CD4-positive, alpha-beta T cell (primary cell): ENCODE measurements around the gene GAPDHS. TPM values are rescaled to one million over a fixed set of nuclear protein-coding genes. Genes with fewer than 3 reads are reported as not detected.
A peak's percentile ranks its signal among the peaks of the same experiment; 100 is the strongest.

Experiments
- ATAC-seq: fragments of 200-7000 bp; cut with Tn5 transposase; one replicate; pipeline ENCODE4 v1.10.0; 2022; ENCODE audit warnings: mild to moderate bottlenecking; ENCODE audit not compliant: poor library complexity
- CTCF ChIA-PET: fragments of 350-600 bp; sonication (Branson Sonifier 250); formaldehyde crosslinking; loops from one replicate; lab custom pipeline; 2021; ENCODE audit warnings: antibody characterized with exemption, inconsistent platforms; lab: Charles Lee
- POLR2A ChIA-PET: fragments of 350-600 bp; sonication (Branson Sonifier 250); formaldehyde crosslinking; loops from one replicate; lab custom pipeline; 2021; ENCODE audit warnings: antibody characterized with exemption, inconsistent platforms; lab: Charles Lee
- DNase-seq, 14 experiments: peaks; one replicate each; pipeline ENCODE4 v3.0.0-alpha.2; 2013 to 2020; ENCODE audit warnings: mixed read lengths in 2 of 14
- H3K27ac ChIP-seq, 2 donors: one replicate each; pipeline versions ENCODE4 v1.5.1 to v1.7.0; 2013; ENCODE audit warnings: low read length in 2 of 2, low read depth in 1 of 2, mild to moderate bottlenecking in 1 of 2
- H3K27me3 ChIP-seq, 2 experiments: 1 replicate in 1 of 2; 2 replicates in 1 of 2; pipeline versions ENCODE4 v1.6.1 to v1.7.0; 2013; ENCODE audit warnings: low read length in 2 of 2, control low read depth in 1 of 2, mild to moderate bottlenecking in 1 of 2, moderate library complexity in 1 of 2; ENCODE audit not compliant: insufficient read depth in 2 of 2, control insufficient read depth in 1 of 2
- H3K36me3 ChIP-seq: one replicate; pipeline ENCODE4 v1.6.1; 2013; ENCODE audit warnings: low read length, control low read depth; ENCODE audit not compliant: insufficient read depth
- H3K4me1 ChIP-seq: one replicate; pipeline ENCODE4 v1.6.1; 2013; ENCODE audit warnings: low read length, control low read depth; ENCODE audit not compliant: insufficient read depth
- H3K4me3 ChIP-seq: one replicate; pipeline ENCODE4 v1.5.1; 2013; ENCODE audit warnings: mild to moderate bottlenecking, low read length, moderate library complexity
- H3K9me3 ChIP-seq, 2 experiments: 1 replicate in 1 of 2; 2 replicates in 1 of 2; pipeline versions ENCODE4 v1.6.1 to v1.7.0; 2013; ENCODE audit warnings: low read length in 2 of 2, mild to moderate bottlenecking in 2 of 2, control low read depth in 1 of 2, moderate library complexity in 1 of 2; ENCODE audit not compliant: control insufficient read depth in 1 of 2, insufficient read depth in 1 of 2
- H3K27ac Mint-ChIP-seq: one replicate; pipeline ENCODE4 v1.8.0; 2020; ENCODE audit warnings: mixed read lengths
- H3K27me3 Mint-ChIP-seq: one replicate; pipeline ENCODE4 v1.8.0; 2021; ENCODE audit warnings: mixed read lengths
- H3K36me3 Mint-ChIP-seq: one replicate; pipeline ENCODE4 v1.8.0; 2021; ENCODE audit warnings: low read depth, mixed read lengths
- H3K4me1 Mint-ChIP-seq: one replicate; pipeline ENCODE4 v1.8.0; 2021; ENCODE audit warnings: low read depth, mixed read lengths
- H3K4me3 Mint-ChIP-seq: one replicate; pipeline ENCODE4 v1.8.0; 2020; ENCODE audit warnings: mild to moderate bottlenecking, mixed read lengths
- H3K9me3 Mint-ChIP-seq: one replicate; pipeline ENCODE4 v1.8.0; 2020; ENCODE audit warnings: mixed read lengths
- intact Hi-C, 2 experiments: fragments of 100-400 bp; cut with DNase I in 1 of 2; cut with micrococcal nuclease in 1 of 2; formaldehyde crosslinking; loops; one replicate each; pipeline versions ENCODE4 v1.15.1 to v1.9.0; 2023 to 2025; cut with DNase I, micrococcal nuclease
- total RNA-seq, 174 experiments: library from RNA in 2 of 174; stranded (reverse) in 2 of 174; gene quantifications; one replicate each; pipeline ENCODE4 v1.2.3 and lab custom pipeline; 2021 to 2026
- TF ChIP-seq, protein P1 (sequence below): fragments of 200-600 bp; IDR thresholded peaks from one replicate; pipeline ENCODE4 v1.8.0; 2022; ENCODE audit warnings: antibody characterized with exemption, mild to moderate bottlenecking

Gene GAPDHS
- total RNA-seq, 2 experiments from 2014 or later = not detected

DNA sequence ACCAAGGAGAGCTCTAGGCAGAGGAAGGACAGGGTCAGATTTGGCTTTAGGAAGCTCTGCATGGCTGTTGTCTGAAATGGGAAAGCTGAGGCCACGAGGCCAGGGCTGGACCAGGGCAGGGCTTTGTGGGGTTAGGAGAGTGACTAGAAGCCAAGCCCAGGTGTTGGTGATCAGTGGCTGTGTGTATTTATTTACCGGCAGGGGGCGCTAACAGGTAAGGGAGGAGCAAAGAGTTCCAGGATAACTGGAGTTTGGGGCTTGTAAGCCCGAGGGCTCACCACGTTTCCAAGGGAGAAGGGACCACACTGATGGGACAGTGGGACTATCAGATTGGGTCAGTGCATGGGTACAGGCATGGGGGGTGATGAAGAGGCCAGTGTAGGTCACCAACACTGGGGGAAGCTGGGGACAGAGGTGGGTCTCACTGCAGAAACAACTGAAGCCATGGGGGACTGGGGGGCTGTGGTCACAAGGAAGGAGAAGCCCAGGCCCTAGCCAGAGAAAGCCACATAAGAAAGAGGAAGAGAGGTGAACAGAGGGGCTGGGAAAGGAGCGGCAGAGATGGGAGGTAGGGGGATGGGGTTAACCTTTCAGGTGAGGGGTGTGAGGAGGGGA lies 16.0 kb downstream of the GAPDHS start:
- Histone ChIP-seq H3K27ac (no peak overlapping the region), H3K4me1 (peaks cover 38% of the 10 kb centered on the region), H3K36me3 (peaks cover 9% of the 10 kb centered on the region), H3K27me3 (no peaks in the 10 kb centered on the region), H3K9me3 (no peaks in the 10 kb centered on the region), H3K4me3 (no peak overlapping the region)
- TF ChIP-seq, protein P1, sequence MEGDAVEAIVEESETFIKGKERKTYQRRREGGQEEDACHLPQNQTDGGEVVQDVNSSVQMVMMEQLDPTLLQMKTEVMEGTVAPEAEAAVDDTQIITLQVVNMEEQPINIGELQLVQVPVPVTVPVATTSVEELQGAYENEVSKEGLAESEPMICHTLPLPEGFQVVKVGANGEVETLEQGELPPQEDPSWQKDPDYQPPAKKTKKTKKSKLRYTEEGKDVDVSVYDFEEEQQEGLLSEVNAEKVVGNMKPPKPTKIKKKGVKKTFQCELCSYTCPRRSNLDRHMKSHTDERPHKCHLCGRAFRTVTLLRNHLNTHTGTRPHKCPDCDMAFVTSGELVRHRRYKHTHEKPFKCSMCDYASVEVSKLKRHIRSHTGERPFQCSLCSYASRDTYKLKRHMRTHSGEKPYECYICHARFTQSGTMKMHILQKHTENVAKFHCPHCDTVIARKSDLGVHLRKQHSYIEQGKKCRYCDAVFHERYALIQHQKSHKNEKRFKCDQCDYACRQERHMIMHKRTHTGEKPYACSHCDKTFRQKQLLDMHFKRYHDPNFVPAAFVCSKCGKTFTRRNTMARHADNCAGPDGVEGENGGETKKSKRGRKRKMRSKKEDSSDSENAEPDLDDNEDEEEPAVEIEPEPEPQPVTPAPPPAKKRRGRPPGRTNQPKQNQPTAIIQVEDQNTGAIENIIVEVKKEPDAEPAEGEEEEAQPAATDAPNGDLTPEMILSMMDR = peak; percentile 73
- Mint-ChIP-seq H3K27me3 (no peaks in the 10 kb centered on the region), H3K4me1 (peaks cover 32% of the 10 kb centered on the region), H3K9me3 (no peaks in the 10 kb centered on the region), H3K27ac (no peak overlapping the region), H3K4me3 (peak overlapping the region; percentile 70), H3K36me3 (peaks cover 18% of the 10 kb centered on the region)
- intact Hi-C loops = loop anchor here (2.0 to 5.0 kb wide), 4 partner anchors 43 to 168 kb away; partner anchors contain the start of genes COX6B1 (in 1 of the 2) and RBM42 (in 1 of the 2)
- POLR2A ChIA-PET = no interaction called here
- CTCF ChIA-PET = interaction anchor here (0.6 to 1.3 kb wide), 3 partner anchors 39 to 213 kb away, joined by 3 to 5 read pairs (median 4); no protein-coding TSS in a partner anchor
- DNase-seq (peak; percentile 15 to 86 (median 48)), ATAC-seq (no peak)

DNA sequence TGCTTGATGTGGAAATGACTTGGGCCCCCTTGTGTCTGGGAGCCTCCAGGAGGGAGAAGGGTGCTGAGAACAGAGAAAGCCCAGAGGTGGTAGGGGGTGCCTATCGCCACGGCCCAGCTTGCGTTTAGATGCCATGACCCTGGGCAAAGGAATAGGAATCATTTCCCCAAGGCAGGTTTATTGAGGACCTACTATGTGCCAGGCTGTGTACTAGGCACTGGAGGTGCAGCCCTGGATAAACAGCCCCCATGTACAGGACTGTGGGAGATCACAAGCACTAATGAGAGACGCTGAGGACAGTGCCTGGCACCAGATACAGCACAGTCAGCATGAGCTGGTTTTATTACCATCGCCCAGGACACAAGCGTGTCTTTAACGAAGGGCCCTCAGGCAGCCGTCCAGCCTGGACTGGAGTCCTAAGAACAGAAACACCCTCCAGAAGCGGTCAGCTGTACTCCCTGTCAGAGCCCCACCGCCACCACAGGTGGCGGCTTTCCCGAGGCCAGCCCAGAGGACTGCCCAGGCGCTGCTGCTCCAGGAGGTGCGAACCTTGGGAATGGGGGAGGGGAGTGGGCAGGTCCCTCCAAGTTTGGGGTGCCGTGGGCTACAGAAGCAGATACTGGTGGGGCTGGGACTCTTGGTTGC lies 16.7 kb downstream of the GAPDHS start:
- peaks cover 25% of the 10 kb centered on the region for H3K4me1 Mint-ChIP-seq
- Histone ChIP-seq H3K9me3 (no peaks in the 10 kb centered on the region), H3K4me3 (no peak overlapping the region), H3K27ac (no peak overlapping the region), H3K4me1 (peaks cover 31% of the 10 kb centered on the region), H3K27me3 (no peaks in the 10 kb centered on the region), H3K36me3 (peaks cover 9% of the 10 kb centered on the region)
- DNase-seq (no peak), ATAC-seq (no peak)
- intact Hi-C loops = loop anchor here (2.0 to 5.0 kb wide), 4 partner anchors 42 to 167 kb away; partner anchors contain the start of genes COX6B1 (in 1 of the 2) and RBM42 (in 1 of the 2)
- ChIA-PET CTCF (interaction anchor here (0.6 kb wide), 1 partner anchor 212 kb away, joined by 3 read pairs; no protein-coding TSS in a partner anchor), POLR2A (no interaction called here)
- TF ChIP-seq, protein P1 = no peak
- H3K27me3 Mint-ChIP-seq = no peaks in the 10 kb centered on the region
- peaks cover 18% of the 10 kb centered on the region for H3K36me3 Mint-ChIP-seq
- H3K4me3 Mint-ChIP-seq = no peak overlapping the region
- no peaks in the 10 kb centered on the region for H3K9me3 Mint-ChIP-seq
- no peak overlapping the region for H3K27ac Mint-ChIP-seq

DNA sequence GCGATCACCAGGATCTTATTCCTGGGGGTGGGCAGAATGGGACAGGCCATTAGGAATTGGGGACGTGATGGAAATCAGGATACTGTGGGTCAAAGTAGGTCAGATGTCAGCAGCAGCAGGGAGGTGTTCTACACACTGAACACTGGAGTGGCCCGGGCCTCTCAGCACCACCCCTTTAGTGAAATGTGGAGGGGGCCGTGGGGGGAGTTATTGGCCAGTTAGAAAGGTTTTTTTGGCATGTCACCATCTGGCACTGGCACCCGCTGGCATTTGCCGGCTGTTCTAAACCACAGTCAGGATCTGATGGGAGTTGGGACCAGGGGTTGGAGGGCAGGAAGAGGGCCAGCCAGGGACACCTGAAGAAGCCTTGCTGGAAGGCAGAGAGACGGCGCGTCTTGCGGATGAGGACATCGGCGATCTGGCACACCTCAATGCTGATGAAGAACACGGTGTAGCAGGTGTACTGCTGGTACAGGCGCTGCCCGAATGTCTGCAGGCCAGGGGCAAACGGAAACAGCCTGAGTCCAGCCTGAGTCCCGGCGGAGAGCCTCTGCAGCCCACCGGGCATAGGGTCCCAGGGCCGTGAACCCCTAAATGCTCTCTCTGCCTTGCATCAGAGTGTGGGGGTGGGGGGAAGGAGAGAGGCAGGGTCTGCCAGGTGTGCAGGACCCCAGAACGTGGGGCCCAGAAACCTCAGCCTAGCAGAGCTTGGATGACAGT lies 18.0 kb downstream of the GAPDHS start:
- peaks cover 20% of the 10 kb centered on the region for H3K4me1 Mint-ChIP-seq
- CTCF ChIA-PET = no interaction called here
- H3K36me3 Mint-ChIP-seq = peaks cover 15% of the 10 kb centered on the region
- Histone ChIP-seq H3K27ac (no peak overlapping the region), H3K4me1 (peaks cover 21% of the 10 kb centered on the region), H3K9me3 (no peaks in the 10 kb centered on the region), H3K36me3 (peaks cover 9% of the 10 kb centered on the region), H3K27me3 (no peaks in the 10 kb centered on the region), H3K4me3 (no peak overlapping the region)
- POLR2A ChIA-PET = no interaction called here
- no peak overlapping the region for H3K4me3 Mint-ChIP-seq
- intact Hi-C loops = no loop called here
- no peak overlapping the region for H3K27ac Mint-ChIP-seq
- no peak for ATAC-seq
- TF ChIP-seq, protein P1 = no peak
- peaks cover 5% of the 10 kb centered on the region for H3K27me3 Mint-ChIP-seq
- no peak for DNase-seq
- H3K9me3 Mint-ChIP-seq = no peaks in the 10 kb centered on the region
